Prostate gland (tissue), 2 donors: Measurements from ENCODE around the gene TCP11L2. TPM values are rescaled to one million over a fixed set of nuclear protein-coding genes. Genes with fewer than 3 reads are reported as not detected.

Experiments used
- DNase-seq: peaks from one replicate; pipeline ENCODE4 v3.0.0-alpha.2; 2019; ENCODE audit warnings: low spot score
- H3K27ac ChIP-seq, 2 donors: fragments of 200-600 bp; sonication (generic); 2 replicates each; pipeline ENCODE4 v1.5.1; 2017 to 2019
- H3K27me3 ChIP-seq: fragments of 200-600 bp; sonication (generic); replicated peaks from 2 replicates; pipeline ENCODE4 v1.5.1; 2019; ENCODE audit not compliant: insufficient read depth
- H3K36me3 ChIP-seq, 2 donors: fragments of 200-600 bp; sonication (generic); 1 replicate in 1 of 2; 2 replicates in 1 of 2; pipeline versions ENCODE4 v1.5.1 to v1.8.1; 2017 to 2019
- H3K4me1 ChIP-seq: fragments of 200-600 bp; sonication (generic); replicated peaks from 2 replicates; pipeline ENCODE4 v1.5.1; 2019
- H3K4me3 ChIP-seq, 2 donors: fragments of 200-600 bp; sonication (generic); 2 replicates each; pipeline ENCODE4 v1.5.1; 2017 to 2019
- H3K9me3 ChIP-seq: fragments of 200-600 bp; sonication (generic); 2 replicates; pipeline ENCODE4 v1.5.1; 2017
- POLR2A ChIP-seq: fragments of 450-650 bp; IDR thresholded peaks from one replicate; pipeline ENCODE4 v1.6.1; 2016; ENCODE audit warnings: antibody characterized with exemption, mild to moderate bottlenecking
- POLR2AphosphoS5 ChIP-seq: sonication (generic); formaldehyde crosslinking; IDR thresholded peaks from one replicate; pipeline ENCODE4 v1.6.1; 2017; ENCODE audit warnings: antibody characterized with exemption
- WGBS: methylation state at CpG from one replicate; pipeline ENCODE4 v1.1.5; 2018; 5-methylcytosine and 5-hydroxymethylcytosine counted together
- intact Hi-C: fragments of 100-400 bp; cut with DNase I; formaldehyde crosslinking; loops from one replicate; pipeline ENCODE4 v1.14.2; 2022
- small RNA-seq, 2 donors: library from RNA; depleted of rRNA; stranded (forward); fragments of <200 nt; gene quantifications; one replicate each; pipeline ENCODE3, GENCODE V24; 2016
- total RNA-seq, 2 donors: library from RNA; depleted of rRNA; stranded (reverse); fragments of >200 nt; gene quantifications; one replicate each; pipeline ENCODE4 v1.1.0, GENCODE V29; 2016
- TF ChIP-seq, protein P1 (sequence below), 4 experiments: fragments of 200-600 bp in 2 of 4; fragments of 450-650 bp in 2 of 4; sonication (generic) in 2 of 4; IDR thresholded peaks; 1 replicate in 3 of 4; 2 replicates in 1 of 4; pipeline ENCODE4 v1.5.1; 2016 to 2019; ENCODE audit warnings: antibody characterized with exemption in 4 of 4, mild to moderate bottlenecking in 2 of 4, moderate library complexity in 2 of 4

Gene TCP11L2
- total RNA-seq, 2 donors from 2014 or later = 20.0 to 30.6 TPM

DNA sequence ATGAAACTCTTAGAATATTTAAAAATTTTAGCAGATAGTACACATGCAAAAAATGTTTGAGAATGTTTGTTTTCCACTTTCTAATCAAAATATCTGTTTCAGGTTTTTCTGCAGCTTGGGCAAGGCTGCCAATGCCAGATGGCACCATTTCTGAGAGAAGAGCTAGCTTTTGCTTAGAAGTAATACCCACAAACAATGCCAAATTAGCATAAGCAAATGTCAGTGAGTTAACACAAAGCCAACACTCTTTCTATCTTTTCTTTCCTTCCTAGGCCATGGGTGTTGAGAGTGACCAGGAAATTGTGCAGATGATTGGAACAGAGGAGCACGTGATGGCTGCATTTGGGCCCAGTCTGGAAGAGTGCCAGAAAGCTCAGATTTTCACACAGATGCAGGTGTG is 90.2 kb downstream of the TCP11L2 start:
- WGBS = 89% methylated on average over 1 of the region's 1 CpG
- TF ChIP-seq POLR2A (no peak), POLR2AphosphoS5 (no peak)
- TF ChIP-seq, protein P1, sequence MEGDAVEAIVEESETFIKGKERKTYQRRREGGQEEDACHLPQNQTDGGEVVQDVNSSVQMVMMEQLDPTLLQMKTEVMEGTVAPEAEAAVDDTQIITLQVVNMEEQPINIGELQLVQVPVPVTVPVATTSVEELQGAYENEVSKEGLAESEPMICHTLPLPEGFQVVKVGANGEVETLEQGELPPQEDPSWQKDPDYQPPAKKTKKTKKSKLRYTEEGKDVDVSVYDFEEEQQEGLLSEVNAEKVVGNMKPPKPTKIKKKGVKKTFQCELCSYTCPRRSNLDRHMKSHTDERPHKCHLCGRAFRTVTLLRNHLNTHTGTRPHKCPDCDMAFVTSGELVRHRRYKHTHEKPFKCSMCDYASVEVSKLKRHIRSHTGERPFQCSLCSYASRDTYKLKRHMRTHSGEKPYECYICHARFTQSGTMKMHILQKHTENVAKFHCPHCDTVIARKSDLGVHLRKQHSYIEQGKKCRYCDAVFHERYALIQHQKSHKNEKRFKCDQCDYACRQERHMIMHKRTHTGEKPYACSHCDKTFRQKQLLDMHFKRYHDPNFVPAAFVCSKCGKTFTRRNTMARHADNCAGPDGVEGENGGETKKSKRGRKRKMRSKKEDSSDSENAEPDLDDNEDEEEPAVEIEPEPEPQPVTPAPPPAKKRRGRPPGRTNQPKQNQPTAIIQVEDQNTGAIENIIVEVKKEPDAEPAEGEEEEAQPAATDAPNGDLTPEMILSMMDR (IDR thresholded peaks at IDR 0.05) = no peak
- intact Hi-C loops = no loop called here
- no peak for DNase-seq
- Histone ChIP-seq H3K4me1 (no peaks in the 10 kb centered on the region), H3K36me3 (no peaks in the 10 kb centered on the region), H3K4me3 (no peak overlapping the region), H3K27ac (no peak overlapping the region), H3K9me3 (no peaks in the 10 kb centered on the region), H3K27me3 (no peaks in the 10 kb centered on the region)

Small RNA genes lying within 50 kb of the gene (small RNA-seq; reads per million reads assigned to genes)
- 0 reads per million in 2 donors for gene RNU7-94P

Other genes starting within 250 kb of the TCP11L2 start
- gene NUAK1, start 163.8 kb upstream of the TCP11L2 start, total RNA-seq = 10 to 100 TPM in 1 of 2 donors, 1 to 10 TPM in 1; 9.6 to 16.0 TPM
- 10 to 100 TPM; 56.1 to 91.7 TPM for gene CKAP4, start 54.7 kb upstream of the TCP11L2 start, total RNA-seq
- gene POLR3B, start 55.0 kb downstream of the TCP11L2 start, total RNA-seq = 1 to 10 TPM; 8.6 to 9.5 TPM